Esophagus muscularis mucosa (tissue), 4 donors: ENCODE data around the gene CCNL1. TPM values are rescaled to one million over a fixed set of nuclear protein-coding genes. Genes with fewer than 3 reads are reported as not detected.
"Not testable (repeated sequence)": the region's sequence is repeated elsewhere in the genome, so short reads cannot be mapped to it uniquely, and the experiment has no call there.

Experiments used
- DNase-seq: peaks from one replicate; pipeline ENCODE4 v3.0.0-alpha.2; 2017; ENCODE audit errors: extremely low spot score
- H3K27ac ChIP-seq, 4 donors: fragments of 200-600 bp; sonication (generic); replicated peaks in 1 of 4; 1 replicate in 3 of 4; 2 replicates in 1 of 4; pipeline ENCODE4 v1.5.1; 2016 to 2019; ENCODE audit warnings: mild to moderate bottlenecking in 1 of 4
- H3K27me3 ChIP-seq, 4 donors: fragments of 200-600 bp; sonication (generic); one replicate each; pipeline versions ENCODE4 v1.5.1 to v1.6.0; 2016 to 2019
- H3K36me3 ChIP-seq, 4 donors: fragments of 200-600 bp; sonication (generic); one replicate each; pipeline ENCODE4 v1.5.1; 2016 to 2019
- H3K4me1 ChIP-seq, 4 donors: fragments of 200-600 bp; sonication (generic); one replicate each; pipeline ENCODE4 v1.5.1; 2016 to 2019
- H3K4me3 ChIP-seq, 4 donors: fragments of 200-600 bp; sonication (generic); 1 replicate in 2 of 4; 2 replicates in 2 of 4; pipeline ENCODE4 v1.5.1; 2016 to 2019; ENCODE audit warnings: mild to moderate bottlenecking in 4 of 4, moderate library complexity in 1 of 4
- H3K9me3 ChIP-seq, 4 donors: fragments of 200-600 bp; sonication (generic); 1 replicate in 3 of 4; 2 replicates in 1 of 4; pipeline ENCODE4 v1.5.1; 2016 to 2019
- EP300 ChIP-seq: sonication (generic); formaldehyde crosslinking; IDR thresholded peaks from one replicate; pipeline ENCODE4 v1.6.1; 2017; ENCODE audit warnings: antibody characterized with exemption
- POLR2A ChIP-seq: fragments of 450-650 bp; IDR thresholded peaks from one replicate; pipeline ENCODE4 v1.6.1; 2017; ENCODE audit warnings: antibody characterized with exemption, moderate library complexity, mild to moderate bottlenecking, low read depth
- POLR2AphosphoS5 ChIP-seq, 2 donors: sonication (generic); formaldehyde crosslinking; IDR thresholded peaks; one replicate each; pipeline ENCODE4 v1.6.1; 2017; ENCODE audit warnings: antibody characterized with exemption in 2 of 2
- WGBS: methylation state at CpG from one replicate; pipeline ENCODE4 v1.1.5; 2018; 5-methylcytosine and 5-hydroxymethylcytosine counted together
- intact Hi-C: fragments of 100-400 bp; cut with DNase I; formaldehyde crosslinking; loops from one replicate; pipeline ENCODE4 v1.15.1; 2023
- total RNA-seq, 4 donors: library from RNA; depleted of rRNA; stranded (reverse); fragments of >200 nt; gene quantifications; one replicate each; pipeline versions ENCODE4 v1.1.0 to v1.2.1, GENCODE V29; 2016
- TF ChIP-seq, protein P1 (sequence below), 3 experiments: fragments of 200-600 bp in 2 of 3; fragments of 450-650 bp in 1 of 3; sonication (generic) in 2 of 3; IDR thresholded peaks; one replicate each; pipeline ENCODE4 v1.5.1; 2017 to 2019; ENCODE audit warnings: antibody characterized with exemption in 3 of 3, mild to moderate bottlenecking in 2 of 3, moderate library complexity in 1 of 3

CCNL1 gene
- total RNA-seq, 4 donors from 2014 or later = 45.3 to 180 (median 77.3) TPM

DNA sequence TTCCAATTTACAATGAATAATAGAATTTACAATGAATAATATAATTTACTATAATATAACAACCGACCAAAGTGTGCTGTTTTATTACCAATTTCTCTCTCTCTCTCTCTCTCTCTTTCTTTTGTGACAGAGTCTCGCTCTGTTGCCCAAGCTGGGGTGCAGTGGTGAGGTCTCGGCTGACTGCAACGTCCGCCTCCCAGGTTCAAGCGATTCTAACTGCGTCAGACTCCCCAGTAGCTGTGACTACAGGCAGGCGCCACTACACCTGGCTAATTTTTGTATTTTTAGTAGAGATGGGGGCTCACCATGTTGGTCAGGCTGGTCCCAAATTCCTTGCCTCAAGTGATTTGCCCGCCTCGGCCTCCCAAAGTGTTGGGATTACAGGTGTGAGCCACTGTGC, 17.0 kb upstream of the CCNL1 start:
- no peak overlapping the region for H3K4me3 ChIP-seq
- intact Hi-C loops = no loop called here
- 96% methylated on average over 10 of the region's 10 CpGs for WGBS
- peak overlapping the region in 2 of 4 donors; percentile 98 for H3K27ac ChIP-seq
- TF ChIP-seq POLR2AphosphoS5 (IDR thresholded peaks at IDR 0.05) (no peak), EP300 (no peak), POLR2A (no peak)
- TF ChIP-seq, protein P1, sequence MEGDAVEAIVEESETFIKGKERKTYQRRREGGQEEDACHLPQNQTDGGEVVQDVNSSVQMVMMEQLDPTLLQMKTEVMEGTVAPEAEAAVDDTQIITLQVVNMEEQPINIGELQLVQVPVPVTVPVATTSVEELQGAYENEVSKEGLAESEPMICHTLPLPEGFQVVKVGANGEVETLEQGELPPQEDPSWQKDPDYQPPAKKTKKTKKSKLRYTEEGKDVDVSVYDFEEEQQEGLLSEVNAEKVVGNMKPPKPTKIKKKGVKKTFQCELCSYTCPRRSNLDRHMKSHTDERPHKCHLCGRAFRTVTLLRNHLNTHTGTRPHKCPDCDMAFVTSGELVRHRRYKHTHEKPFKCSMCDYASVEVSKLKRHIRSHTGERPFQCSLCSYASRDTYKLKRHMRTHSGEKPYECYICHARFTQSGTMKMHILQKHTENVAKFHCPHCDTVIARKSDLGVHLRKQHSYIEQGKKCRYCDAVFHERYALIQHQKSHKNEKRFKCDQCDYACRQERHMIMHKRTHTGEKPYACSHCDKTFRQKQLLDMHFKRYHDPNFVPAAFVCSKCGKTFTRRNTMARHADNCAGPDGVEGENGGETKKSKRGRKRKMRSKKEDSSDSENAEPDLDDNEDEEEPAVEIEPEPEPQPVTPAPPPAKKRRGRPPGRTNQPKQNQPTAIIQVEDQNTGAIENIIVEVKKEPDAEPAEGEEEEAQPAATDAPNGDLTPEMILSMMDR (IDR thresholded peaks at IDR 0.05) = no peak
- peaks cover 16 to 26% (median 22%) of the 10 kb centered on the region in 4 donors for H3K4me1 ChIP-seq
- H3K9me3 ChIP-seq = no peaks in the 10 kb centered on the region
- DNase-seq = no peak
- H3K27me3 ChIP-seq = no peaks in the 10 kb centered on the region
- no peaks in the 10 kb centered on the region for H3K36me3 ChIP-seq

DNA sequence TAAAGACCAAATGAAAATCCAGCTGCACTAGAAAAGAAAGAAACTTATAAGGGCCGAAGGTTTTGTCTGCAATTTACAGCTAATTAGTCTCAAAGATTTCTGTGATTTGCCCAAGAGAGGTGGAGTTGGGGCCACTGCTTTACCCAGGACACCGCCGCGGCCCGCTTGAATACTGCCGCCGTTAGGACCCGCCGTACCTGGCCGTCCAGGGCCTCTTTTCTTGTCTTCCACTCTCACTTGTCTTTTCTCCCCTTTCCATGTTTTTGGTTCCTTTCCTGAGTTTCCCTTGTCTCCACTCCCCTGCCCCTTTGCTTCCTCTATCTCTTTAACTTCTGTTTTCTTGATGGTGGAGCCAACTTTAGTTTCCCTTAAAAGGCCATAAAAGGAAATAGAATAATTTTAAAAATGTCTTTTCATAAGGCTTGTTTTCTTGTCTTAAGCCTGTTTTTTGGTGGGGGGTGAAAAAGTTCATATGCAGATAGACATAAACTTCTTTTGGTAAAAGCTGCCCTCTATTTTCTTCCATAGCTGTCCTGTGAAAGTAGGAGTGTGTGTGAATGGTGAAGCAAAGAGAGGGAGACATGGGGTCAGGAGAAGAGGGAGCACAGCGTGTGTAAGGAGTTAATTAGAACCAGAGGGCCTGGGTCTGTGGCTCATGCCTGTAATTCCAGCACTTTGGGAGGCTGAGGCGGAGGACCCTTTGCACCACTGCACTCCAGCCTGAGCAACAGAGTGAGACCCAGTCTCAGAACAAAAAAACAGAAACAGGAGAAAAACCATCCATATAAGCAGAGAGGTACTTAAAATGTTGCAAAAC, 16.0 kb upstream of the CCNL1 start:
- Histone ChIP-seq H3K36me3 (no peaks in the 10 kb centered on the region), H3K9me3 (no peaks in the 10 kb centered on the region), H3K4me1 (peaks cover 16 to 26% (median 22%) of the 10 kb centered on the region in 4 donors), H3K27me3 (no peaks in the 10 kb centered on the region), H3K27ac (peak overlapping the region; percentile 94 to 98 (median 98)), H3K4me3 (peak overlapping the region; percentile 62 to 66 (median 64))
- intact Hi-C loops = loop anchor here (1.0 kb wide), 1 partner anchor 16 kb away; the partner anchor contains the start of gene CCNL1
- DNase-seq = no peak
- TF ChIP-seq EP300 (no peak), POLR2A (no peak), POLR2AphosphoS5 (IDR thresholded peaks at IDR 0.05) (no peak)
- TF ChIP-seq, protein P1 (IDR thresholded peaks at IDR 0.05) = no peak
- WGBS = 4% methylated on average over 12 of the region's 12 CpGs

DNA sequence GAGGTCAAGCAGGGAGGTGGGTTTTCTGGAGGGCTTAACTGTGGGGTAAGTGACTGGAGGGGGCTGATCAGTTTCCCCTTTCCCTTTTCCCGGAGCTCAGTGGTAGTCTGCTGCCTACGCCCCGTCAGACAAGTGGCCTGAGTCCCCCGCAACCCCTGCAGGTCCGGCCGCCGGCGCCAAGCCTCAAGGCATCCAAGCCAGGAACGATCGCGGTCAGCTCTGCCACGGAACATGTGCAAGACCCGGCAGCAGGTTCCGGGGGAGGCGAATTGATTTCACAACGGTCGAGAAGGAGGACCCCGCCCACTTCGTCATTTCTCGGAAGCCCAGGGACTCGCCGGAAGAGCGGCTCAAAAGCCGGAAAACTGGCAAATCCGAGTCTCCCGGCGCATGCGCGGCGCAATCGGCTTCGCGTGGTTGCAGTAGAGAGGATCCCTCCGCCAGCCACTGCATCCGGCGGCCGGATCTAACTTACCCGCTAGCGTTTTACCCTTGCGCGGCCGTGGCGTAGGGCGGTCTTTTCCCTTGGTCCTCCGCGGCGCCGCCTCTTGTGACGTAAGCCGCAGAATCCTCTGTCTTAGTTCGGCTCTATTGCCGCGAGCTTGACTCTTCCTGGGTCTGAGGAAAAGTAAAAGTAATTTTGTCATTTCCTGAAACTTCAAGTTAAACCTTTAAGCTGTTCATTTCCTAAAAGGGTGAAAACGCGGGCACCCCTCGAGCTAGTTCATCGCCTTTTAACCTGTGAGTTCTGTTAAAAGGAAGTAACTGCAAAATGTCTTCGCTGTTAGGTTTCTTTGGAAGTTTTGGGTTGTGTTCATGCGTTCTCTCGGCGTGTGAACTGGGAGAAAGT, 14.9 kb upstream of the CCNL1 start:
- peak overlapping the region; percentile 62 to 66 (median 64) for H3K4me3 ChIP-seq
- WGBS = 0% methylated on average over 27 of the region's 61 CpGs
- TF ChIP-seq EP300 = peak; percentile 96
- peak; percentile 94 for TF ChIP-seq POLR2A
- TF ChIP-seq POLR2AphosphoS5 (IDR thresholded peaks at IDR 0.05) = peak; percentile 99 to 100
- TF ChIP-seq, protein P1 (IDR thresholded peaks at IDR 0.05) = no peak
- H3K4me1 ChIP-seq = peaks cover 16 to 26% (median 22%) of the 10 kb centered on the region in 4 donors
- peak overlapping the region; percentile 94 to 98 (median 98) for H3K27ac ChIP-seq
- intact Hi-C loops = loop anchor here (1.0 kb wide), 1 partner anchor 15 kb away; the partner anchor contains the start of gene CCNL1
- H3K27me3 ChIP-seq = no peaks in the 10 kb centered on the region
- DNase-seq = peak; percentile 100
- H3K36me3 ChIP-seq = no peaks in the 10 kb centered on the region
- no peaks in the 10 kb centered on the region for H3K9me3 ChIP-seq

DNA sequence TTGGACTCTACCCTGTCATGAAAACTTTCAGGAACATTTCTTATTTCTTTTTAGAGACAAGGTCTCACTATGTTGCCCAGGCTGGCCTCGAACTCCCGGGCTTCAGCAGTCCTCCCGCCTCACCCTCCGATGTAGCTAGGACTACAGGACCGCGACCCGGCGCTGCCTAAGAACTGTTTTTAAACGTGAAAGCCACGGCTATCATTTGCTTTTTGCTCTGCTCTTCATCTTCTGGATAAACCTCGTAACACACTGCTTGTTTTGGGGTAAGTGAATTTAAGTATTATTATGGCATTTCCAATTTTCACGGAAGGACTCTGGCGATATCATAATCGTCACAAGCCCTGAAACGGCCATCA, 14.3 kb upstream of the CCNL1 start:
- Histone ChIP-seq H3K4me3 (peak overlapping the region; percentile 62 to 66 (median 64)), H3K27ac (peak overlapping the region; percentile 94 to 98 (median 98)), H3K27me3 (no peaks in the 10 kb centered on the region), H3K9me3 (no peaks in the 10 kb centered on the region), H3K4me1 (peaks cover 16 to 26% (median 22%) of the 10 kb centered on the region in 4 donors), H3K36me3 (no peaks in the 10 kb centered on the region)
- intact Hi-C loops = no loop called here
- TF ChIP-seq, protein P1 (IDR thresholded peaks at IDR 0.05) = no peak
- TF ChIP-seq EP300 = no peak
- TF ChIP-seq POLR2A = no peak
- TF ChIP-seq POLR2AphosphoS5 (IDR thresholded peaks at IDR 0.05) = no peak
- WGBS = 2% methylated on average over 15 of the region's 15 CpGs
- no peak for DNase-seq

DNA sequence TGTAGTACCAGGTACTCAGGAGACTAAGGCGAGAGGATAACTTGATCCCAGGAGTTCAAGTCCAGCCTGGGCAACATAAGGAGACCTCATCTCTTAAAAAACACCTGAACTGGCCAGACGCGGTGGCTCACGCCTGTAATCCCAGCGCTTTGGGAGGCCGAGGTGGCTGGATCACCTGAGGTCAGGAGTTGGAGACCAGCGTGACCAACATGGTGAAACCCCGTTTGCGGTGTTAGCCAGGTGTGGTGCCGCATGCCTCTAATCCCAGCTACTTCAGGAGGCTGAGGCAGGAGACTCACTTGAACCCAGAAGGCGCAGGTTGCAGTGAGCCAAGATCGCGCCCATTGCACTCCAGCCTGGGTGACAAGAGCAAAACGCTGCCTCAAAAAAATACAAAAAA, 13.4 kb upstream of the CCNL1 start:
- H3K9me3 ChIP-seq, intact Hi-C loops, H3K27me3 ChIP-seq, H3K36me3 ChIP-seq, H3K4me3 ChIP-seq, DNase-seq: not testable (repeated sequence)
- WGBS = 94% methylated on average over 11 of the region's 14 CpGs
- Histone ChIP-seq H3K27ac (peak overlapping the region in 2 of 4 donors; percentile 98), H3K4me1 (peaks cover 16 to 26% (median 22%) of the 10 kb centered on the region in 4 donors)
